WTC11 (cell line): ENCODE results near the gene DENND11.

Experiments used
- ATF2 ChIP-seq: sonication (generic); formaldehyde crosslinking; IDR thresholded peaks from 2 replicates; pipeline ENCODE4 v1.8.1; 2022; ENCODE audit warnings: low read depth, missing genetic modification reagents, borderline replicate concordance
- CTCF ChIP-seq: fragments of 200-600 bp; IDR thresholded peaks from 2 replicates; pipeline ENCODE4 v1.8.0; 2022; ENCODE audit warnings: antibody characterized with exemption
- NFYB ChIP-seq: sonication (generic); formaldehyde crosslinking; conservative IDR thresholded peaks from 2 replicates; pipeline ENCODE4 v1.8.0; 2022; ENCODE audit warnings: low read depth, missing genetic modification reagents
- NR3C1 ChIP-seq: sonication (generic); formaldehyde crosslinking; conservative IDR thresholded peaks from 2 replicates; pipeline ENCODE4 v1.8.1; 2023; ENCODE audit warnings: low read depth, mild to moderate bottlenecking, missing genetic modification reagents
- SP1 ChIP-seq: sonication (generic); formaldehyde crosslinking; conservative IDR thresholded peaks from 2 replicates; pipeline ENCODE4 v1.8.1; 2022; ENCODE audit warnings: missing genetic modification reagents
- TCF7 ChIP-seq: sonication (generic); formaldehyde crosslinking; IDR thresholded peaks from 2 replicates; pipeline ENCODE4 v1.8.0; 2022; ENCODE audit warnings: mild to moderate bottlenecking, low read depth, missing genetic modification reagents, moderate library complexity
- ZBTB21 ChIP-seq: sonication (generic); formaldehyde crosslinking; IDR thresholded peaks from 2 replicates; pipeline ENCODE4 v1.8.1; 2023; ENCODE audit warnings: mild to moderate bottlenecking, missing genetic modification reagents, borderline replicate concordance

- TF ChIP-seq NFYB (CRISPR knock-in tag) (no peak), CTCF (no peak), TCF7 (CRISPR knock-in tag) (no peak), SP1 (no peak), ATF2 (no peak), ZBTB21 (CRISPR knock-in tag) (no peak), NR3C1 (no peak)
Measured at GRCh38 chr7:141702047-141702567, at the start of gene DENND11.
